H1 (cell line): ENCODE results near the gene PRLH. TPM values are rescaled to one million over a fixed set of nuclear protein-coding genes. Genes with fewer than 3 reads are reported as not detected.

Experiments
- CTCF ChIA-PET: fragments of 300-600 bp; sonication (Branson Sonifier 250); formaldehyde crosslinking; loops from one replicate; lab custom pipeline; 2021; ENCODE audit not compliant: partially characterized antibody; lab: Charles Lee
- POLR2A ChIA-PET: fragments of 300-600 bp; sonication (Branson Sonifier 250); formaldehyde crosslinking; loops from one replicate; lab custom pipeline; 2021; ENCODE audit warnings: inconsistent platforms; ENCODE audit not compliant: partially characterized antibody; lab: Charles Lee
- DNase-seq, 2 experiments: peaks; one replicate each; pipeline versions ENCODE4 v3.0.0 to v3.0.0-alpha.2; 2010 to 2022; ENCODE audit warnings: low spot score in 2 of 2, low read depth in 1 of 2, mixed read lengths in 1 of 2
- FAIRE-seq: peaks from 2 replicates; lab custom pipeline; 2011; peaks lifted over from hg19 to GRCh38; lab: Jason Lieb, UNC
- H2AFZ ChIP-seq: 2 replicates; pipeline ENCODE4 v1.8.1; 2012; ENCODE audit warnings: low read length, inconsistent platforms
- H2AK5ac ChIP-seq: 2 replicates; pipeline ENCODE4 v1.6.1; 2013; ENCODE audit warnings: low read depth, low read length
- H2BK120ac ChIP-seq: replicated peaks from 2 replicates; pipeline ENCODE3; 2013; ENCODE audit warnings: low read depth, low read length, inconsistent platforms
- H2BK12ac ChIP-seq: 2 replicates; pipeline ENCODE4 v1.6.1; 2013; ENCODE audit warnings: low read depth, low read length
- H2BK15ac ChIP-seq: 2 replicates; pipeline ENCODE4 v1.6.1; 2013; ENCODE audit warnings: low read length
- H2BK20ac ChIP-seq: 2 replicates; pipeline ENCODE4 v1.6.1; 2013; ENCODE audit warnings: low read length
- H2BK5ac ChIP-seq: 2 replicates; pipeline ENCODE4 v1.6.1; 2013; ENCODE audit warnings: low read depth, low read length
- H3K14ac ChIP-seq: 2 replicates; pipeline ENCODE4 v1.6.1; 2013; ENCODE audit warnings: inconsistent platforms; ENCODE audit not compliant: insufficient read length
- H3K18ac ChIP-seq: 2 replicates; pipeline ENCODE4 v1.6.1; 2013; ENCODE audit warnings: low read length; ENCODE audit errors: extremely low read depth
- H3K23ac ChIP-seq: 2 replicates; pipeline ENCODE4 v1.6.1; 2013; ENCODE audit warnings: inconsistent platforms; ENCODE audit not compliant: insufficient read length
- H3K23me2 ChIP-seq: 2 replicates; pipeline ENCODE4 v1.6.1; 2013; ENCODE audit warnings: low read depth, low read length
- H3K27ac ChIP-seq: 2 replicates; pipeline ENCODE4 v1.6.1; 2011; ENCODE audit warnings: low read depth, low read length, inconsistent platforms
- H3K27me3 ChIP-seq, 4 experiments: replicated peaks in 1 of 4; 1 replicate in 1 of 4; 2 replicates in 3 of 4; pipeline versions ENCODE4 v1.6.1 to v1.8.1; 2011 to 2013; ENCODE audit warnings: low read length in 3 of 4, mild to moderate bottlenecking in 3 of 4, inconsistent platforms in 2 of 4, mixed read lengths in 2 of 4, moderate library complexity in 1 of 4; ENCODE audit not compliant: control insufficient read depth in 3 of 4, insufficient read depth in 3 of 4; ENCODE audit errors: extremely low read depth in 1 of 4
- H3K36me3 ChIP-seq, 4 experiments: 2 replicates each; pipeline versions ENCODE4 v1.6.1 to v1.8.1; 2011 to 2013; ENCODE audit warnings: mild to moderate bottlenecking in 4 of 4, low read length in 3 of 4, moderate library complexity in 2 of 4, control low read depth in 1 of 4, inconsistent platforms in 1 of 4; ENCODE audit not compliant: insufficient read depth in 4 of 4, control insufficient read depth in 2 of 4
- H3K4ac ChIP-seq: replicated peaks from 2 replicates; pipeline ENCODE3; 2013; ENCODE audit warnings: low read length, low read depth, mixed read lengths, inconsistent platforms; ENCODE audit not compliant: insufficient read length
- H3K4me1 ChIP-seq, 4 experiments: replicated peaks in 1 of 4; 1 replicate in 1 of 4; 2 replicates in 3 of 4; pipeline versions ENCODE4 v1.6.1 to v1.8.1; 2011 to 2013; ENCODE audit warnings: low read length in 3 of 4, inconsistent platforms in 2 of 4, mixed read lengths in 1 of 4; ENCODE audit not compliant: insufficient read depth in 4 of 4, control insufficient read depth in 3 of 4
- H3K4me2 ChIP-seq, 2 experiments: 2 replicates each; pipeline versions ENCODE4 v1.6.1 to v1.8.1; 2011 to 2013; ENCODE audit warnings: low read depth in 2 of 2, low read length in 2 of 2, control low read depth in 1 of 2, inconsistent platforms in 1 of 2, mild to moderate bottlenecking in 1 of 2; ENCODE audit not compliant: insufficient read depth in 1 of 2
- H3K4me3 ChIP-seq, 4 experiments: fragments of 200-600, 300-600 bp in 1 of 4; sonication (generic), shearing (Covaris generic), sonication (Bioruptor Twin) in 1 of 4; 2 replicates each; pipeline versions ENCODE4 v1.5.1 to v1.8.1; 2011 to 2016; ENCODE audit warnings: low read length in 4 of 4, low read depth in 3 of 4, control low read depth in 2 of 4, inconsistent platforms in 2 of 4, mild to moderate bottlenecking in 2 of 4, mixed read lengths in 1 of 4, moderate library complexity in 1 of 4; ENCODE audit not compliant: insufficient read depth in 2 of 4; ENCODE audit errors: extremely low read depth in 1 of 4
- H3K56ac ChIP-seq: replicated peaks from 2 replicates; pipeline ENCODE3; 2013; ENCODE audit warnings: low read depth, mild to moderate bottlenecking, mixed read lengths, low read length, inconsistent platforms; ENCODE audit not compliant: insufficient read length
- H3K79me1 ChIP-seq: 2 replicates; pipeline ENCODE4 v1.6.1; 2013; ENCODE audit warnings: low read depth, low read length, control low read depth
- H3K79me2 ChIP-seq, 2 experiments: 2 replicates each; pipeline versions ENCODE4 v1.6.1 to v1.8.1; 2012 to 2013; ENCODE audit warnings: low read length in 2 of 2, mild to moderate bottlenecking in 2 of 2, inconsistent platforms in 1 of 2; ENCODE audit not compliant: insufficient read depth in 2 of 2, control insufficient read depth in 1 of 2
- H3K9ac ChIP-seq, 4 experiments: replicated peaks in 1 of 4; 1 replicate in 1 of 4; 2 replicates in 3 of 4; pipeline versions ENCODE4 v1.6.1 to v1.8.1; 2011 to 2013; ENCODE audit warnings: low read depth in 3 of 4, low read length in 3 of 4, control low read depth in 2 of 4, mild to moderate bottlenecking in 2 of 4, moderate library complexity in 2 of 4, inconsistent platforms in 1 of 4; ENCODE audit errors: extremely low read depth in 1 of 4
- H3K9me3 ChIP-seq, 2 experiments: 2 replicates each; pipeline versions ENCODE4 v1.6.1 to v1.8.1; 2012 to 2013; ENCODE audit warnings: mild to moderate bottlenecking in 2 of 2, moderate library complexity in 2 of 2, control low read depth in 1 of 2, inconsistent platforms in 1 of 2, low read depth in 1 of 2, low read length in 1 of 2, mixed read lengths in 1 of 2; ENCODE audit not compliant: insufficient read depth in 2 of 2
- H4K20me1 ChIP-seq, 2 experiments: replicated peaks in 1 of 2; 2 replicates each; pipeline versions ENCODE3 to v1.8.1; 2011 to 2013; ENCODE audit warnings: inconsistent platforms in 2 of 2, low read length in 2 of 2, mild to moderate bottlenecking in 1 of 2; ENCODE audit not compliant: insufficient read depth in 2 of 2, control insufficient read depth in 1 of 2
- H4K5ac ChIP-seq: 2 replicates; pipeline ENCODE4 v1.6.1; 2013; ENCODE audit warnings: low read length, low read depth, mixed read lengths, inconsistent platforms; ENCODE audit not compliant: insufficient read length
- H4K8ac ChIP-seq: 2 replicates; pipeline ENCODE4 v1.8.0; 2013; ENCODE audit warnings: mild to moderate bottlenecking, moderate library complexity, low read length, inconsistent platforms; ENCODE audit not compliant: insufficient read depth; ENCODE audit errors: extremely low read depth
- H4K91ac ChIP-seq: replicated peaks from 2 replicates; pipeline ENCODE3; 2013; ENCODE audit warnings: low read length, mixed read lengths, inconsistent platforms; ENCODE audit not compliant: insufficient read length
- BCL11A ChIP-seq, 2 experiments: IDR thresholded peaks; one replicate each; pipeline ENCODE4 v1.6.1; 2011; ENCODE audit warnings: low read depth in 2 of 2, low read length in 2 of 2, mild to moderate bottlenecking in 2 of 2
- CHD1 ChIP-seq: IDR thresholded peaks from 2 replicates; pipeline ENCODE4 v1.6.1; 2012; ENCODE audit warnings: low read depth, low read length, improper control_type of control experiment
- GTF2F1 ChIP-seq: IDR thresholded peaks from 2 replicates; pipeline ENCODE4 v1.6.1; 2012; ENCODE audit warnings: low read depth, low read length, improper control_type of control experiment, borderline replicate concordance
- JUN ChIP-seq: IDR thresholded peaks from 2 replicates; pipeline ENCODE4 v1.6.1; 2011; ENCODE audit warnings: low read depth, mild to moderate bottlenecking, improper control_type of control experiment, low read length
- KDM4A ChIP-seq: IDR thresholded peaks from one replicate; pipeline ENCODE4 v1.7.1; 2012; ENCODE audit warnings: low read depth, mild to moderate bottlenecking, moderate library complexity, low read length, inconsistent platforms; ENCODE audit not compliant: severe bottlenecking
- SP1 ChIP-seq: IDR thresholded peaks from 2 replicates; pipeline ENCODE4 v1.6.1; 2011; ENCODE audit warnings: low read depth, low read length
- SP4 ChIP-seq: IDR thresholded peaks from 2 replicates; pipeline ENCODE4 v1.6.1; 2012; ENCODE audit warnings: low read length, inconsistent platforms
- WGBS, 2 experiments: shearing (Covaris generic) in 1 of 2; methylation state at CpG; one replicate each; pipeline versions ENCODE4 v1.1.6 to v1.1.7; 2013 to 2015; ENCODE audit warnings: low lambda C conversion rate in 2 of 2, mixed read lengths in 2 of 2, inconsistent platforms in 1 of 2, low coverage in 1 of 2, missing lambda C conversion rate in 1 of 2; ENCODE audit not compliant: insufficient replicate concordance in 2 of 2, insufficient coverage in 1 of 2, insufficient read length in 1 of 2; ENCODE audit errors: extremely low coverage in 1 of 2, missing lambda C conversion rate in 1 of 2; 5-methylcytosine and 5-hydroxymethylcytosine counted together
- polyA plus RNA-seq, 7 experiments: library from polyadenylated mRNA; depleted of rRNA in 3 of 7; stranded (reverse) in 5 of 7; unstranded in 2 of 7; fragments of >200 nt in 5 of 7; fragments of 200-250 nt in 2 of 7; gene quantifications; 1 replicate in 5 of 7; 2 replicates in 1 of 7; 4 replicates in 1 of 7; pipeline versions ENCODE4 v1.2.1 to v1.2.3, GENCODE V29; 2011 to 2013; ENCODE audit warnings: missing spikeins in 2 of 7, mixed read lengths in 2 of 7
- total RNA-seq: library from RNA; stranded (reverse); fragmentation: NEBNext Ultra II Directional; extraction: Animal tissue kit (Norgen Biotek cat#: 25700); gene quantifications from 2 replicates; pipeline ENCODE4 v1.2.1, GENCODE V29; 2021

PRLH gene
- total and polyA plus RNA-seq, 2 of the 8 experiments (the other 6 are each of a cell fraction or from before 2014, with no cell fraction given), result not detected

DNA sequence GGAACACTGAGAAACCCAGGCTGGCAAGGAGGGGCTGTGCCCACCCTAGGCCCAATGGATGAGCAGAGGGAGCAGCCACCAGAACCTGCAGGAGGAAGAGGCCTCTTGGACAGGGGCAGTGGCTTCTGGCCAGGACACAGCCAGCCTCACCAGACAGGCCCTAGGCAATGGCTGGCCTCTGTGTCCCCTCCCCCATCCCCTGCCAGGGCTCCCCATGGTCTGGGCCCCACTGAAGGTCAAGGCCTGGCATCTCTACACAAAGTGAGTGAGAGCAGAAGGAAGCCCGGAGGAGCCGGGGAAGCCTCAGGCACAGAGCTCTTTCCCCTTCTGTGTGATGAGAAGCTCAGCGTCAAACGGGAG lies 6.3 kb downstream of the PRLH start:
- H4K20me1 ChIP-seq, result no peaks in the 10 kb centered on the region
- H3K9ac ChIP-seq, result no peak overlapping the region
- H3K18ac ChIP-seq, result no peak overlapping the region
- no peak overlapping the region for H2BK15ac ChIP-seq
- peaks cover 0 to 8% (median 4%) of the 10 kb centered on the region in 4 experiments; a peak in 3 of 7 replicates for H3K4me1 ChIP-seq
- no peaks in the 10 kb centered on the region for H3K27me3 ChIP-seq
- no peak overlapping the region for H3K4me2 ChIP-seq
- H2BK120ac ChIP-seq, result no peak overlapping the region
- no peak overlapping the region for H3K4ac ChIP-seq
- no peaks in the 10 kb centered on the region for H3K23me2 ChIP-seq
- TF ChIP-seq CHD1 (no peak), SP1 (no peak), BCL11A (IDR thresholded peaks at IDR 0.05; ENCODE audit: low read depth in 2 of 2, low read length in 2 of 2) (no peak), KDM4A (no peak), GTF2F1 (no peak), SP4 (no peak), JUN (no peak)
- FAIRE-seq, result no peak
- no peaks in the 10 kb centered on the region for H3K79me2 ChIP-seq
- H2BK5ac ChIP-seq, result no peak overlapping the region
- H4K91ac ChIP-seq, result no peak overlapping the region
- H3K36me3 ChIP-seq, result peaks cover 0 to 3% (median 1%) of the 10 kb centered on the region in 4 experiments; a peak in 1 of 8 replicates
- H2BK20ac ChIP-seq, result no peak overlapping the region
- CTCF ChIA-PET, result interaction anchor here (0.6 to 8.1 kb wide), 63 partner anchors 10 to 447 kb away, joined by 3 to 107 read pairs (median 6); partner anchors contain the start of genes COL6A3 and RAB17
- H2AFZ ChIP-seq, result no peak overlapping the region
- H2BK12ac ChIP-seq, result no peak overlapping the region
- no peak overlapping the region for H3K23ac ChIP-seq
- H2AK5ac ChIP-seq, result 0 out of 2 replicates have a peak overlapping the region, but pooled peaks have one; percentile 26
- 75% methylated on average over 4 of the region's 4 CpGs; no CpG with 5 or more reads in 1 of the 2 experiments for WGBS, 2 experiments
- no peak overlapping the region for H3K27ac ChIP-seq
- H3K56ac ChIP-seq, result no peak overlapping the region
- POLR2A ChIA-PET, result interaction anchor here (0.8 to 4.1 kb wide), 11 partner anchors 10 to 151 kb away, joined by 3 to 27 read pairs (median 4); partner anchors contain the start of gene RAB17
- H3K4me3 ChIP-seq, result no peak overlapping the region
- H3K79me1 ChIP-seq, result no peaks in the 10 kb centered on the region
- peak in 1 of 2 experiments; percentile 56 for DNase-seq
- H4K5ac ChIP-seq, result no peak overlapping the region
- H3K9me3 ChIP-seq, result no peaks in the 10 kb centered on the region
- no peak overlapping the region for H3K14ac ChIP-seq
- H4K8ac ChIP-seq, result no peak overlapping the region
